GM10248 (cell line): ENCODE data around the gene TMEM156.
A peak's percentile ranks its signal among the peaks of the same experiment; 100 is the strongest.

Source experiments
- CTCF ChIA-PET: fragments of 300-600 bp; sonication (Branson Sonifier 250); formaldehyde crosslinking; extraction: SDS; loops from one replicate; lab custom pipeline; 2021; ENCODE audit warnings: antibody characterized with exemption; lab: Yijun Ruan, JAX
- POLR2A ChIA-PET: fragments of 350-650 bp; sonication (Branson Sonifier 250); formaldehyde crosslinking; extraction: SDS; loops from one replicate; lab custom pipeline; 2020; ENCODE audit warnings: antibody characterized with exemption; lab: Yijun Ruan, JAX
- DNase-seq: peaks from one replicate; pipeline ENCODE4 v3.0.0; 2012; ENCODE audit errors: extremely low spot score
- CTCF ChIP-seq: IDR thresholded peaks from 2 replicates; pipeline ENCODE4 v1.5.1; 2012; ENCODE audit warnings: mild to moderate bottlenecking, low read depth; ENCODE audit errors: extremely low read depth, missing control alignments, control extremely low read depth

Gene TMEM156

GRCh38 chr4:38930204-38930603 is 102.0 kb downstream of the TMEM156 start:
- DNase-seq: peak; percentile 38
- ChIA-PET POLR2A (no interaction called here), CTCF (interaction anchor here (1.2 kb wide), 1 partner anchor 12 kb away, joined by 3 read pairs; no protein-coding TSS in a partner anchor)
- TF ChIP-seq CTCF: no peak

- no peak for DNase-seq
- CTCF ChIA-PET: interaction anchor here (0.9 to 1.0 kb wide), 2 partner anchors 9 to 14 kb away, joined by 3 to 4 read pairs; no protein-coding TSS in a partner anchor
- TF ChIP-seq CTCF: no peak
- POLR2A ChIA-PET: no interaction called here
These were observed 103.2 kb downstream of the TMEM156 start for GRCh38 chr4:38928974-38929373.

DNA sequence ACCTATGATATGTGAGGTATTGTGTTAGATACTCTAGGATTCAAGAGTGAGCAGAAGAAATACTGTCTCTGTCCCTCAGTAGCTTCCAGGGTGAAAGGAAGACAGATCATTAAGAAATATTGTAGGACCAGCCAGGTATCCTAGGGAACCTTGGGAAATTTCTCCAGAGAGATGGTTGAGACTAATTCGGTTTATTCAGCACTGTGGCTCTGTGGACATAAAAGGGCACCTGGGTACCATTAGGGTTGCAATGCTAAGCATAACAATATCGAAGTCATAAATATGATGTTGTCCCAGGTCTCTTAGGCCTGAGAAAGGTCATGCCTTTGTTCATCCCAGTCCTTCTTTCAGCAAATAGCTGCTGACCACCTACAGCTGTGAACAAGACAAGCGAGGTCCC is 103.6 kb downstream of the TMEM156 start:
- no peak for TF ChIP-seq CTCF
- ChIA-PET POLR2A (no interaction called here), CTCF (interaction anchor here (0.9 to 1.0 kb wide), 2 partner anchors 9 to 14 kb away, joined by 3 to 4 read pairs; no protein-coding TSS in a partner anchor)
- no peak for DNase-seq

- POLR2A ChIA-PET: interaction anchor here (0.6 kb wide), 1 partner anchor 8 kb away, joined by 5 read pairs; no protein-coding TSS in a partner anchor
- CTCF ChIA-PET: interaction anchor here (0.8 to 2.2 kb wide), 6 partner anchors 18 to 207 kb away, joined by 3 to 9 read pairs (median 4); no protein-coding TSS in a partner anchor
These were observed 105.3 kb downstream of the TMEM156 start for GRCh38 chr4:38926896-38927295.

GRCh38 chr4:38925492-38926413 is 106.5 kb downstream of the TMEM156 start:
- ChIA-PET POLR2A (interaction anchor here (0.5 kb wide), 1 partner anchor 10 kb away, joined by 3 read pairs; no protein-coding TSS in a partner anchor), CTCF (interaction anchor here (0.7 to 2.2 kb wide), 3 partner anchors 10 to 241 kb away, joined by 3 to 9 read pairs (median 3); no protein-coding TSS in a partner anchor)
- DNase-seq: no peak
- no peak for TF ChIP-seq CTCF

More at GRCh38 chr4:38926896-38927295, 105.3 kb downstream of the TMEM156 start:
- no peak for DNase-seq
- no peak for TF ChIP-seq CTCF

DNA sequence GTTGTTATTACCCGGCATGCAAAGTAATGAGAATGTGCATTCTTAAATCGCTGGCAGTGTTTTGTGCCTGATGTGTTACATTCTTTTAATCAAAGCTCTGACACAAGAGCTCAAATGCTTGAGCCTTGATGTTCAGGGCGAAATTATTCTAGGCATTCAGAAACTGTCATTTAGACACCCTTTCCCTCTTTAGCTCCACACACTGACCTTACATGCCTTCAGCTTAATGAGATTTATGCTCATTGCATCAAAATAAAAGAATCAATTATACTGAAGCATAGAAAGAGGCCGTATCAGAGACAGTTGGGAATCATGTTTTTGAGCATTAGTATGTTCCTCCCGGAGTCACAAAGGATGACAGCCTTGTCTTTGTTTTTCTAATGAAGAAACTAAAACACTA is 107.9 kb downstream of the TMEM156 start:
- DNase-seq: no peak
- no peak for TF ChIP-seq CTCF
- ChIA-PET CTCF (interaction anchor here (0.8 to 1.6 kb wide), 5 partner anchors 10 to 209 kb away, joined by 3 to 6 read pairs (median 3); no protein-coding TSS in a partner anchor), POLR2A (no interaction called here)
